Measurements from ENCODE around the gene PKM.
A peak's percentile ranks its signal among the peaks of the same experiment; 100 is the strongest.

The PKM gene

DNA sequence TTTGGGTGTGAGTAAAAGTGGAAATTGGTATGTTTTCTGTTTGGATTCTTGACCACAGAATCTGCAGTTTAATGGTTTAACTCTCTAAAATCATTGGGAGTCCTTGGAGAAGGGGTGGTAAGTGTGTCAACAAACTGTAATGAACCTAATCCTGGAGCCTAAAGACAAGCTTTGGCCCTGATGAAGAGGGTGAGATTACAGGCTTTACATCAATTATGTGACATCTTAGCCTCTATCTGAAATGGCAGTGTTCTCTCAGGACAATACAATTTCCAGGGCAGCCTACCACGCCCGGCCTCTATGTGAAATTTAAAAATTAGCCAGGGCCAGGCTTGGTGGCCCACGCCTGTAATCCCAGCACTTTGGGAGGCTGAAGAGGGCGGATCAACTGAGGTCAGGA, 4.3 kb upstream of the PKM start:
- DNase-seq (ENCODE audit: low read depth in 2 of 2): no peak

DNA sequence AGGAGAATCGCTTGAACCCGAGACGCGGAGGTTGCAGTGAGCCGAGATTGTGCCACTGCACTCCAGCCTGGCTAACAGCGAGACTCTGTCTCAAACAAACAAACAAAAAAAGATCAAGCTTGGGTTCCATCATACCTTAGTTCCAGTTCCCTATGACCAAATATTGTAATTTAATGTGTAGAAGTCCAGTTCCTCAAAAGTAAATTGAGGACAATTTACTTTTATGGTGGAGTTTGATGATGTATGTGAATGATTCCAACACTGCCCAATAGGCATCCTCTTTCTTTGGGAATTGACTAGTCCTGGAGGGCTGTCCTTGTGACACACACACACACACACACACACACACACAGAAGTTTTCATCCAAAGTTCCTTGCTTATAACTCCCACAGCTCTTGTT, 2.8 kb upstream of the PKM start:
- no peak for DNase-seq (ENCODE audit: low read depth in 2 of 2)

DNA sequence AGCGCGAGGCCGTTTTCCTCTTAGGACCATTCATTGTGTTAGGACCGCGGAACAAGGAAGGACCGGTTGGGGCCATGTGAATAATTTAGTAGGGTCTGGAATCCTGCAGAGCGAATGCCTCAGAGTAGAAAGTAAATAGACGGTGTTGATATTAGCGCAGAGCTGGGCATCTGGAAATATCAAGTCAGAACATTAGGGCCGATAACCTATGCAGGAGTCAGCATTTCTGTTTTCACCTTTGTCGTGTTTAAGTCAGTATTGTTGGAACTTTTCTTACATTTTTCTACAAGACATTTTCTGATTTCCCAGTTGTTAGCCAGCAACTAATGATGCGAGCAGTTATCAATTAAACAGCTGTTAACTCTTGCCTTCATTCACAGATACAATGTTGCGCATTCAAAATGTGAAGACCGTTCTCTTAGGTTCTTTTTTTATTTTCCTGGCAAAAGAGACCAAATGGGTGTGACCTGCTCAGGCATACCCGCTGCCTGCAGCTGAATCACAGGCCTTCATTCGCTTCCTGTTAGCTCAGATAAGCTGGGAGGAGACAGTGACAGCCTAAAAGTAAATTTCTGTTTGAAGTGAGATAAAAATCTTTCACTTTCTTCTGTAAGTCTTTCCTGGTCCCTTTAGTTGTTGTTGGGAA, 966 bp upstream of the PKM start:
- peak in 1 of 2 donors; percentile 16 for DNase-seq (ENCODE audit: low read depth in 2 of 2)

GRCh38 chr15:72230197-72231065, 559 bp downstream of the PKM start:
- DNase-seq (ENCODE audit: low read depth in 2 of 2): peak in 1 of 2 donors; percentile 35

GRCh38 chr15:72229947-72230196, 1.1 kb downstream of the PKM start:
- DNase-seq (ENCODE audit: low read depth in 2 of 2): no peak

GRCh38 chr15:72229076-72229946, 1.7 kb downstream of the PKM start:
- DNase-seq (ENCODE audit: low read depth in 2 of 2): no peak

DNA sequence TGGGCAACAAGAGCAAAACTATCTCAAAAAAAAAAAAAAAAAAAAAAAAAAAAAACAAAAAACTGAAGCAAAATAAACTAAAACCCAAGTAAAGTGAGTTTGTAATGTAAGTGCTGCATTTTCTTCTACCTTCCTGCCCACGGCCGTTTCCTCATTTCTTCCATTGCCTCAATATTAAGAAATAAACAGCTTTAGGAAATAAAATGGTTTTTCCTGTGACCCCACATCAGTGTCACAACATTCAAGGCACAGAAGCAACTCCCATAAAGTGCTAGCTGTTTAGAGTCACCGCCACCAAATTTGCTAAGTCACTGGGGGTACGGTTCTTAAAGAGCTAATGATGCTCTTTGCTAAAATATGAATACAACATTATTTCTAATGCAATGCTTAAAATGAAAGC, 3.3 kb downstream of the PKM start:
- no peak for DNase-seq (ENCODE audit: low read depth in 2 of 2)

DNA sequence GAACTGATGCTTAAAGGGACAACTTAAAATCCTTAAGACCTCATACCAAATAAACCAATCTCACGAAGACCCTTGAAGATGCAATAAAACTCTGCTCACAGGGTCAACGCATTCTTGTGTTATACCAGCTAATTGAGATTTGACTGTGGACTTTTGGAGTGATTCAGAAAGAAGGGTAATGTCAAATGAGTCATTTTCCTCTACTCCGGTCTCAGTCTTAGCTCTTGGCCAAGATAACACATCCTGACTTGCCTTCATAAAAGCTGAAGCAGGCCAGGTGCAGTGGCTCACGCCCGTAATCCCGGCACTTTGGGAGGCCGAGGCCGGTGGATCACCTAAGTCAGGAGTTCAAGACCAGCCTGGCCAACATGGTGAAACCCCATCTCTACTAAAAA, 3.8 kb downstream of the PKM start:
- no peak for DNase-seq (ENCODE audit: low read depth in 2 of 2)

DNA sequence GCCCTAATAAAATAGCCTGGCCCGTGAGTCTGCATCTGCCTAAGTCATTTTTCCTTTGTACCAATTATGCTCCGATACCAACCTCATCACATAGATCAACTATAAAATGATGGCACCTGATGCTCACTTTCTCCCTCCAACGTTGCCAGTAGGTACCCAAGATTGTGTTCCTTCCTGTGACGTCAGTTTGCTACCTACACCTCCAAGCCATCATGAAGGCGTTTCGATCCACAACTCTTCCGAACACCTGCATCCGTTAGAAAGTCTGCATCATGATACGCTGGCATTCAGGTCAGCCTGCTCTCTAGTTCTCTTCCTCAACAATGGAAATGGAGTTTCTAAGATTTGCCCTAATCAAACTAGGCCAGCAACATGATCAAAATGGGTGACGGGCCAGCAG, 7.7 kb downstream of the PKM start:
- no peak for DNase-seq (ENCODE audit: low read depth in 2 of 2)

DNA sequence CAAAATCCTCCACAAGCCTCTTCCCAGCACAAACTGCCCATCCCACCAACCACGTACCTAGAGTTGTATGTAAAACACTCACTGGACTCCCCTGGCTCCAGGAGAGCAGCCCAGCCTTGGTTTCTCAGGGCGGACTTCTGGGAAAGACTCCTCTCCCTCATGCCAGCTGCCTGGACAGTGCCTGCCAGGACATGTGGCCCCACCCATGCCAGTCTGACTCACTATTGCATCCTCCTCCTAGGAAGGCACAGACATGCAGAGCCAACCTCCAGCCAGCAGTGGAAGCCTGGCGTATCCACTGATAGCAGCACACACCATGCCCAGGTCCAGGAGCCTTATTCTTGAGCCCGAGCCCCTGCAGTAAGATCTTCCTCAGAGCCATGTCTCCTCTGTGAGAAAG, 8.6 kb downstream of the PKM start:
- no peak for DNase-seq (ENCODE audit: low read depth in 2 of 2)

- no peak for DNase-seq (ENCODE audit: low read depth in 2 of 2)
Observed at GRCh38 chr15:72220687-72221086, 10.3 kb downstream of the PKM start.

GRCh38 chr15:72217216-72217615, 13.8 kb downstream of the PKM start:
- DNase-seq (ENCODE audit: low read depth in 2 of 2): no peak

DNA sequence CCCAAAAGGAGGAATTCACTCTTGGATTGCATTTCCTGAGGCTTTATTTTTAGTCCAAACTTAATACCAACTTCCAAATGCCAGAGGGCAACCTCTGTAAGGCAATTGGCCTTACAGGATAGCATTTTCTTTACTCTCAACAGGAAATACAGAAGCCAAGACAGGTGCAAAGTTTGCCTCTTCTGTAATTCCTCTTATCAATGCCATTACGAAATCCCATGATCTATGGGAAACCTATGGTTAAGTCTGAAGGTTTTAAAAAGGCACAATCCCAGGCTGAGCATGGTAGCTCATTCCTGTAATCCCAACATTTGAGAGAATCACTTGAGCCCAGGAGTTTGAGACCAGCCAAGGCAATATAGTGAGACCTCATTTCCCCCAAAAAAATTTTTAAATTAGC, 14.9 kb downstream of the PKM start:
- DNase-seq (ENCODE audit: low read depth in 2 of 2): no peak

GRCh38 chr15:72207558-72208085, 23.4 kb downstream of the PKM start:
- no peak for DNase-seq (ENCODE audit: low read depth in 2 of 2)

- no peak for DNase-seq (ENCODE audit: low read depth in 2 of 2)
Observed at GRCh38 chr15:72206677-72207000, 24.4 kb downstream of the PKM start.

- DNase-seq (ENCODE audit: low read depth in 2 of 2): no peak
Observed at GRCh38 chr15:72205896-72206676, 24.9 kb downstream of the PKM start.

DNA sequence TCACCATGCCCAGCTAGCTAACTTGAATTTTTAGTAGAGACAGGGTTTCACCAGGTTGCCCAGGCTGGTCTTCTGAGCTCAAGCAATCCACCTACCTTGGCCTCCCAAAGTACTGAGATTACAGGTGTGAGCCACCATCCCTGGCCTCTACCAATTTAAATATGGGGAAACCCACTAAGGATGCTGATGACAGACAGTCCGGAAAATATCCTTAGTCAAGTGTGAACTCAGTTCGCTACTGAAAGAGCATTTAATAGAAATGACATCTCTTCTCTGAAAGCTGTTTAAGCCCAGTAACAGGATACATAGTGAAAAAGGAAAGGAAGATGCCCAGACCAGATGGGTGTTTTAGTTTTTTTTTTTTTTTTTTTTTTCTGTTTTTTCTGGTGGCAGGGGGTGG, 25.7 kb downstream of the PKM start:
- DNase-seq (ENCODE audit: low read depth in 2 of 2): no peak

GRCh38 chr15:72203507-72203837, 27.5 kb downstream of the PKM start:
- no peak for DNase-seq (ENCODE audit: low read depth in 2 of 2)

- no peak for DNase-seq (ENCODE audit: low read depth in 2 of 2)
Observed at GRCh38 chr15:72202801-72203506, 28.0 kb downstream of the PKM start.

GRCh38 chr15:72202302-72202701, 28.7 kb downstream of the PKM start:
- DNase-seq (ENCODE audit: low read depth in 2 of 2): no peak

- DNase-seq (ENCODE audit: low read depth in 2 of 2): no peak
Observed at GRCh38 chr15:72201391-72201921, 29.5 kb downstream of the PKM start.
